GM18909 (cell line): Measurements from ENCODE around the gene MAP3K2.

Experiments
- ATAC-seq: cut with Tn5 transposase; IDR thresholded peaks from one replicate; pipeline ENCODE4 v1.9.1; 2021; ENCODE audit warnings: mild to moderate bottlenecking; ENCODE audit not compliant: unreplicated experiment, poor library complexity

The MAP3K2 gene

GRCh38 chr2:127255146-127255545, 132.6 kb downstream of the MAP3K2 start:
- no peak for ATAC-seq

GRCh38 chr2:127254386-127254981, 133.3 kb downstream of the MAP3K2 start:
- no peak for ATAC-seq
